Epidermal melanocyte (primary cell): ENCODE measurements around the gene UBE2V1.

Source experiments
- DNase-seq: peaks from one replicate; pipeline ENCODE4 v3.0.0; 2011; ENCODE audit warnings: low spot score; ENCODE audit not compliant: insufficient read length

Gene UBE2V1

DNA sequence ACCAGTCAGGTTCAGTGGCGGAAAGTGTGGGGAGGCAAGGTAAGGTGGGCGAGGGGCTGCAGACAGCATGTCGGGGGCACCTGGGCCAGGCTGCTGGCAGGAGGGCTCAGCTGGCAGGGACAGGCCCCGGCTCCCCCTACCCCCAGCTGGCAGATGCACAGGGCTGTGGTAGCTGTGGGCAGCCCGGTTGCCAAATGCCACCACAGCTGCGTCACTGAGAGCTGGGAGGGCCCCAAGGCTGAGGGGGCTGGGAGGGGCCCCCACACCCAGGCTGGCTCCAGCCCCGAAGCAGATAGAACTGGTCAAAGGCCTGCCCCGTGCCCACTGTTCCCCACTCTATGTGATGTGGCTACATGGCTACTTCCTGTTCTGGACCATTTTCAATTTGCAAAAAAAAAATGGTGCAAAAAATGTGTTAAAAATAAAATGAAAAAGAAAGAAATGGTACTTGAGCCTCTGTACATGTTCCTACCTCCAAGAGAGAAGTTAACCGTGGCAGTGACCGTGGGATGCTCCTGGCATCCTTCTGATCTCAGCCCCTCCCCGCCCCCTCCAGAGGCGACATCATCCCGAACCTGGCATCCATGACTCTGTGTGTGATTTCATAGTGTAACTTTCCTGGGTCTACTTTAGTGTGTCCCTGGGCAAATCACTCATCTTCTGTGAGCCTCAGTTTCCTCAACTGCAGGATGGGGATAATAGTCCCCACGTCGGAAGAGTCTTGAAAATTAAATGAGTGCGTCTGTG, 64.4 kb downstream of the UBE2V1 start:
- DNase-seq = no peak

DNA sequence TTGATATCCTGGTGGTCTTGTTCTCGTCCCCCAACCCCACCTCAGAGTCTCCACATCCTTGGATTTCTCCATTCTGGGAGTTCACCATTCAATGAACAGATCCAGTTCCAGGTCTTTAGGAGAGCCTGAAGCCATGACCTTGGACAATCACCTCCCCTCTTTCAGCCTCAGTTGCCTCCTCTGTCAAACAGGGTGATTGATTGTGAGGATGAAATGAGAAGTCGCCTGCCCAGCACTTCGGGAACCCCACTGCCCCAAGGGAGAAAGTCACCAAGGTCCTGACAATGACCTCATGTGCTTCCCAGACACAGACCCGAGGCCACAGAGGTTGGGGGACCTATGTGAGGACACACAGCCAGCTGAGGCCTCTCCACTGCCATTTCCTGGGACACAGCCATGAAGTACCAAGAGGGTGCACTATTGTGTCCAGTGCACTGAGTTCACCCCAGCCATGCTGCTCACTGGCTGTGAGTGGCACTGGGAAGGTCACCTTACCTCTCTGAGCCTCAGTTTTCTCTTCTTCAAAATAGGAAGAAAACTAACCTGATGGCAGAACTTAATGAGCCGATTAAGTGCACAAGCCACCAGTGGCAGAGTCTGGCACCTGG, 68.5 kb downstream of the UBE2V1 start:
- DNase-seq = no peak

DNA sequence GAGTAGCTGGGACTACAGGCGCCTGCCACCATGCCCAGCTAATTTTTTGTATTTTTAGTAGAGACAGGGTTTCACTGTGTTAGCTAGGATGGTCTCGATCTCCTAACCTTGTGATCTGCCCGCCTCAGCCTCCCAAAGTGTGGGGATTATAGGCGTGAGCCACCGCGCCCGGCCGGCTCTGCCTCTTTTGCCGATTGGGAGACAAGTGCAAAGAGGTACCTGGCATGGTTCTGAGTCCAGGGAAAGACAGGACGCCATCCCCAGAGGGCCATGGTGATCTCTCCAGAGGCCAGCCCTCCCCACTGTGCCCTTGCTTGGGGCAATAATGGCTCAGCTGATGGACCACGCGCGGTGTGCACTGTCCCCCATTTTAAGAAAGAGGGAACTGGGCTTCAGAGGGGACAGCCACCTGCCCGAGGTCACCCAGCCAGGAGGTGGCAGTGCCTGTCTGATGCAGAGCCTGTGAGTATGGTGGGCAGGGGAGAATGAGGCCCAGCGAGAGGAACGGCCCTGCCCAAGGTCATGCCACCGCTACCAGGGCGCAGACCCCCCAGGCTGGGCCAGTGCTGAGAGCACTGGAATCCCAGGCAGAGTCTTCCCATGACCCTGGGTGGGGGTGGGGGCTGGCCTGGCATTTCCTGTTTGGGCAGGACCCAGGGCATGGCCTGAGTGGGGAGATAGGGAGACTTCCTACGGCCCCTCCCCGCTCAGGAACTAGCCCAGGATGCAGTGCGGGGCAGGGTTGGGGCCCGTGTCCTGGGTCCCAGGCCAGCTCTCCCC, 69.2 kb downstream of the UBE2V1 start:
- no peak for DNase-seq

DNA sequence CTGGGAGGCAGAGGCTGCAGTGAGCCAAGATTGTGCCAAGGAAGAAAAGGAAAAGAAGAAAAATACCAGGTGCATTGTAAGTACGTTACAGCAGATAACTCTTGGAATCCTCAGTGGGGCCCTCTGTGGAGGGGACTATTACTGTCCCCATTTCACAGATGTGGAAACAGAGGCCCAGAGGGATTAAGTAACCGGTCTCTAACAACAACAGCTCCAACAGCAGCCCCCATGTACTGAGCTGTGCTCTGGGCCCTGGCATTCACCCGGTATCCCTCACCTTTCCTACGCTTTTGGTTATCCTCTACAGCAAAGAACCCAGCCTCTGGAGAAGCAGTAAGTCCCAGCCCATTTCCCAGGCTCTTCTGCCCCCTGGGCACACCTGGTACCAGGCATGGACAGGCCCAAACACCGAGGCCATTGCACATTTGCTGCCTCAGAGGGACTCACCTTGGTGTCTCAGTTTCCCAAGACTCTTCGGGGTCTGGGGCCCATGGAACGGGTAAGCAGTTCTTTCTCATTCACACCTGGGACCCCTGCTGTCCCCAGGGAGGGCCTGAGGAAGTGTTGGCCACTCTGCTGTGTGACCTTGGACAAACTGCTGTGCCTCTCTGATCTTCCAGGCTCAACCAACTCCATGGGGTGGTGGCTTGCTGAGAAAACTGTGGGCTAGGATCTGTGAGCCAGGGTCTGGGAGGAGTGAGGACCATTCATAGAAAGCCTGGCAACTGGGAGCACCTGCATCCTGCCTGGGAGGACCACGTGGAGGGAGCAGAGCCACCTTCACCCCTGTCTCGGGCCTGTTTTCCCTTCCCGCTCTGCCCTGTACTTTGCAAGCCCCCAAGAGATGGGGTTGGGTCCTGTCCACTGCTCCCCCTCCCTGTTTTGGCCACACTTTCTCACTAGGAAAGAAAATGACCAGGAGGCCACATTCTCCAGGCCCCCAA, 70.3 kb downstream of the UBE2V1 start:
- no peak for DNase-seq

DNA sequence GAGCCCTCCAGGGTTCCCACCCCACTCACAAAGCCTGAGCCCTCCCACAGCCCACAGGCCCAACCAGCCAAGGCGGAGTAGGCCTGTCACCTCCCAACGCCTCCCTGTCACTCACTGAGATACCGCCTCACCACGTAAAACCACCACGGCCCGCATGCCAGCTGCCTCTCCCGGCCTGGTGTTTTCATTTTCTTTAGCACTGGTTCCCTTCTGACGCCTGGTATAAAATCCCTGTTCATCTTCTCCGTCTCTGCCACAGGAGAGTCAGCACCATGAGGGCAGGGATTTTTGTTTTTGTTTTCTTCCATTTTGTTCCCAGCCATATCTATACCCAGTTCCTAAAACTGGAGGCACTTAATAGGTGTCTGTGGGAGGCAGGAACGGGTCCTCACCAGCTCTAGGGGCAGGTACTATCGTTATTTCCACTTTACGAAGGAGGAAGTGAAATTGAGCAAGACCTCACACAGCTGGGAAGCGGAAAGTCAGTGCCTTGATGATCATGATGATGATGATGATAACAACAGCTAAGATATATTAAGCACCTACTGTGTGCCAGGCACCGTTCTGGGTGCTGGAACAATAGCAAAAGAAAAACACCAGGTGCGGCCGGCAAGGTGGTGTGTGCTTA, 71.6 kb downstream of the UBE2V1 start:
- DNase-seq = no peak

DNA sequence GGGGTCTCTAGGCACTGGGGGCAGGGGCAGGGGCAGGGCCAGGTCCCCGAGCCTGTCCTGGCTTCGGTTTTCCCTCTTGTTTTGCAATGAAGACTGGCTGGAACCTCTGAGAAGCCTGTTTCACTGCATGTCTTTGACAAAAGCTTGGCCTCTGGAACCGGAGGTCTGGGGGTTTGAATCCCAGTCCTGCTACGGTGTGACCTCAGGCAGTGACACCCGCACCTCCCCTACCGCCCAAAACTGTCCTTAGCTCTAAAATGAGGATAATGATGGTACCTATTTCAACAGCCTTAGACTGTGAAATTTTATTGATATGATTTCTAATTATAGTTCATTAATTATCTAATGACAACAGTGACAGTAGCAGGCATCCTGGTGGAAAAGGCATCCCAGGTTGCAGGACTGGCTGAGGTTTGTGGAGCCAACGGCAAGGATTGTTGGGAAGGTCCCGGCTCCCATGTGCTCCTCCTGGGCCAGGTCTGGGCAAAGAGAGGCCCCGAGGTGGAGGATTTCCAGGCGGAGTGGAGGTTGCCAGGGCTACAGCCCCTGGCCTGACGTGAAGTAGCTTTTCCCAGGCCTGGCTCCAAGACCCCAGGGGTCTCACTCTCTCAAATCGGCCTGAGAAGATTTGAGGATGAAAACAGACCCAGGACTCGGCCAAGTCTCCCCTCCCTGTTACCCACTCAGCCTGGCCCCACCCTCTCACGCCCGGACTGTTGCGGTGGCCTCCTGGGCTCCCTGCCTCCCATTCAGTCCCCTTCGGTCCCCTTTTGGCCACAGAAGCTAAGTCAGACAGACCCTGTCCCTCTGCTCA, 72.3 kb downstream of the UBE2V1 start:
- no peak for DNase-seq

DNA sequence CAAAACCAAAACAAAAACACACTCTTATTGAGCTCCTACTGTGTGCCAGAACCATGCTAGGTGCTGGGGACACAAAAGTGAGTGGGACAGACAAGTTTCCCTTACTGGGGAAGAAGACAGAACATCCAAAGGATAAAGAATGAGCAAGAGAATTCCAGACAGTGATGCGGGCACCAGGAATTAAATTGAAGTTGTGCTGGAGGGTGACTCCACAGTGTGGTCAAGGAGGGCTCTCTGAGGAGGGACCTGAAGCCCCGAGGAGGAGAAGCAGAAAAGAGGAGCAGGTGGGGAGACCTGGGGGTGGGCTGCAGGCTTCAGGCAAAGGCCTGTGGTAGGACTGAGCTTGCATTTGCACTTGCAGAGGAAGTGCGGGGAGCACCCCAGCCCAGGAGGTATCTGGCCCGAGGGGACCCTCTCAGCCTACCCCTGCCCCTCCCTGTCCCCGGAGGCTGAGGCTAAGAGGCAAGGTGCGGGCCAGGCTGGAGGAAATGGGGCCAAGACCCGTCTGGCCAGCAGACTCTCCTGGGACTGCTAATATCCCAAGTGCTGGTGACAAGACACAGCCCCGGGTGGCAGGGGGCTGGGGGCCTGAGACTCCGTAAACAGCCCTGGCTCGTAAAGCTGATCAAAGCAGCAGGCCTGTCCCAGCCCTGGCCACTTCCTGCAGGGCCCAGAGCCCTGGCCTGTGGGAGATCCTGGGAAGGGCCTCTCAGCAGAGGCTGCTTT, 73.1 kb downstream of the UBE2V1 start:
- no peak for DNase-seq

DNA sequence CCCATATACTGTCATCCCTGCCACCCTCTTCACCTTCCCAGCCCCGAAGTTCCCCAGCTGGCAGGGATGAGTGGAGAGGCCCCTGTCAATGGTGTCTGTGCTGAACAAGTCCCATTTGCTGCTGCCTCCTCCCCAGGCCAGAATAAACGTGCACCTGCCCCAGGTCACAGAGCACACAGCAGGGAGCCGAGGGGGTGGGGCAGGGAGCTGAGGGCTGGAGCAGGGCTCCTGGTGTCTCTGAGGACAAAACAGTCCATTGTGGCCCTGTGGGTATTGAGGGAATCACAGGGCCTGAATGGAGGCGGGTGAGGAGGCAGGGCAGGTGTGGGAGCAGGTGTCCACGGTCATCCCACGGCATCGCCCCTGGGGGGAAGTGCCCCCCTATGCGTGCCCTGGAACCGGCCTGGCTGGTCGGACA, 74.4 kb downstream of the UBE2V1 start:
- no peak for DNase-seq

DNA sequence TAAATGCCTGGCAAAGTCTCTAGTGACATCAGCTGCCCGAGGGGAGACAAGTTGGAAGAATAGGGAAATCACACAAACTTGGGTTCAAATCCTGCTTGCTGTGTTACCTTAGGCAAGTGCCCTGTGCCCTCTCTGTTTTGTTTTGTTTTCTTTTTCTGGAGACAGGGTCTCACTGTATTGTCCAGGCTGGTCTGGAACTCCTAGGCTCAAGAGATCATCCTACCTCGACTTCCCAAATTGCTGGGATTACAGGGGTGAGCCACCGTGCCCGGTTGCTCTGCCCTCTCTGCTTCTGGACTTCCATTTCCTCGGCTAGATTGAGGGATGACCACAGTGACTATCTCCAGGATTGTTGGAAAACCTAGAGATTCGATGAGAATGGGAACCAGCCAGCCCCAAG, 74.8 kb downstream of the UBE2V1 start:
- no peak for DNase-seq

DNA sequence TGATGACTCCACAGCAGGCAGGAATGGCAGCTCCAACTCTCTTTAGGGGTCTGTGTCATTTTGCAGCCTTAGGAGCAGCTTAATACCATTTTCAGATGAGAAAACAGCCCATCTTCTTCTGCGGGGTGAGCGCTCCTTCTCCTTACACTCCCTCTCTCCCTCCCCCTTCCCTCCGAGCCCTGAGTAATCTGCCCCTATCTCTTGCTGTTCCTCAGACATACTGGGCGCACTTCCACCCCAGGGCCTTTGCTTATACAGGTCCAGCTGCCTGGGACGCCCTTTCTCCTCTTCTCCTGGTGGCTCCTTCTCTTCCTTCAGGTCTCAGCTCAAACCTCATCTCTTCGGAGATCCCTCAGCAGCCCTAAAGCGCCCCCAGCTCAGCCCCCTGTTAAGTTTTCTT, 75.4 kb downstream of the UBE2V1 start:
- DNase-seq = no peak

DNA sequence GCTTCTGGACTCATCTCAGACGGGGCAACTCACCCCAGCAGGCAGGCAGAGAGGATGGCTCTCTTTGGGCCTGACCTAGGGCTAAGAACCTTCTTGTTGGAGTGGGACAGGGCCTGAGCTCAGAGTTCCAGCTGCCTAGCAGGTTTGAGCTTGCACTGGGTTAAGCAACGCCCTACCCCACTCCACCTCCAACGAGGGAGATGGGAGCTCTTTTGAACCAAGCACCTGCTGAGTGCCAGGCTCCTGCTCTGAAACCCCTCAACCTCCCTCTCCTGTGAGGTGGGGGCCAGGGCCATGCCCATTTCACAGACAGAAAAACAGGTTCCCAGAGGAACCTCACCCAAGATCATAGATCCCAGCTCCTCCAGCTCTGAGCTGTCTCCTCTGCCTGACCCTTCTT, 75.8 kb downstream of the UBE2V1 start:
- DNase-seq = no peak

DNA sequence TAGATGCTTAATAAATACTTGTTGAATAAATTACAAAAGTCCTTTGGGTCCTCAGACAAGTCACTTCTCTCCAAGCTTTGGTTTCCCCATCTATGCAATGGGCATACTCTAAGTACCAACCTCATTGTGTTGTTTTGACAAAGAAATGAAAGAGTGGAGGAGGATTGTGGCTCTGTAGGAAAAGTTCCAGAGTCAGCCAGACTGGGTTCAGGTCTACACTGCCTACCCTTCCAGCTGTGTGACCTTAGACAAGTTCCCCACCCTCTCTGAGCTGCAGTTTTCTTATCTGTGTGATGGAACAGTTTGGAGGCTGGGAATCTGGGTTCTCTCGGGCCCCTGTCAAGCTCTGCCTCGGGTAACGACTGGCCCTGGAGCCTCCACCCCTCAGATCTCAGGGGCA, 76.2 kb downstream of the UBE2V1 start:
- no peak for DNase-seq

DNA sequence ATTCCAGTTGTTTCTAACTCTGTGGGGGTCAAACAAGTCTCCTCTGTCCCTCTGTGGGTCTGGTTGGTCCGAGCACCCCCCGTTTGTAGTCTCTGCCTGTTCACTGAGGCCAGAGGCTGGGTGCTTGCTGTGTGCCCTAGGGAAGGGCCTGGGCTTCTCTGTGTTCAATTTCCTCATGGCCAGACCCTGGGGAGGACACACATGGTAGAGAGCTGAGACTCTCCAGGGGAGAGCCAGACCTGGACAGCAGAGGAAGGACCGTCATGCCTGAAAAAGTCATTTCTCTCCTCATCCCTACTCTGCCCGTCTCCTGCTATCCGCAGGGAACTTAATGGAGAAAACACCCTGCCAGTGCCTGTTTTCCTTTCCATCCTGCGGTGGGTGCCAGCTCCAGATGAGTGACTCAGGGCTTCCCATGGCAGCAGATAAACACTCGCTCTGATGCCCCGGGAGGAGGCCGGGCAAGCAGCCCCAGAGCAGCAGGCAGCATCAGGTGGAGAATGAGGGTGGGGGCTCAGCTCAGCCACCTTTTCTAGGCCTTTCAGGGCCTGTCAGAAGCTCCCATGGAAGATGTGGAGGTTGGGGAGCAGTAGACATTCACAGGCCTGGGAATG, 78.3 kb downstream of the UBE2V1 start:
- DNase-seq = no peak

DNA sequence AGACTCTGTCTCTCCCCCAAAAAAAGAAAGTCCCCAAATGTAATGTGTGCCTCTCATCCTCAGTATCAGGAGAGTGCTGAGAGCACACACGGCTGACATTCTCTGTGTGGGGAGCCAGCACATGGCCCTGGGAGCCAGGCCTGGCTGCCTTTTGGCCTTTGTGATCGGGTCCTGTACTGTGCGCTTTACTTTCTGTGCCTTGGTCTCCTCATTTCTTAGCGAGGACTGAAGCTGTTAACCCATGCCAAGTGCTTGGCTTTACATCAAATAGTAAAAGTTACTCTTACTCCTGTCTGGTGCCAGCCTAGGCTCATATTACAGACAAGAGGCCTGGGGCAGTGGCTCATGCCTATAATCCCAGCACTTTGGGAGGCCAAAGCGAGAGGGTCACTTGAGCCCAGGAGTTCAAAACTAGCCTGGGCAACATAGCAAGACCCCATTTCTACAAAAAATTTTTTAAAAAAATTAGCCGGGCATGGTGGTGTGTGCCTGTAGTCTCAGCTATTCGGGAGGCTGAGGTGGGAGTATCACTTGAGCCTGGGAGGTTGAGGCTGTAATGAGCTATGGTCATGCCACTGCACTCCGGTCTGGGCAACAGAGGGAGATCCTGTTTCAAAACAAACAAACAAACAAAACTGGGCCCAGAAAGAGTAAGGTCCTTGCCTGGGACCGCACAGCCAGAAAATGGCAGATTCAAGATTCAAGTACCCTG, 79.8 kb downstream of the UBE2V1 start:
- no peak for DNase-seq
